Measurements from ENCODE around the gene SMIM13.

SMIM13 gene

DNA sequence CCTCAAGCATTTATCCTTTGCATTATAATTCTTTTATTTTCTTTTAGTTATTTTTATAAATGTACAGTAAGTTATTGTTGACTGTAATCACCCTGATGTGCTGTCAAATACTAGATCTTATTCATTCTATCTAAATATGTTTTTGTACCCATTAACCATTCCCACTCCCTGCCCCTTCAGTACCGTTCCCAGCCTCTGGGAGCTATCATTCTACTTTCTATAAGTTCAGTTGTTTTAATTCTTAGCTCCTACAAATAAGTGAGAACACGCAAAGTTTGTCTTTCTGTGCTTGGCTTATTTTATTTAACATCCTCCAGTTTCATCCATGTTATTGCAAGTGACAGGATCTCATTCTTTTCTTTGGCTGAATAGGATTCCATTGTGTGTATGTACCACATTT lies 30.3 kb downstream of the SMIM13 start:
- no peak for DNase-seq

- DNase-seq = no peak
Measured at GRCh38 chr6:11126876-11127275, 33.2 kb downstream of the SMIM13 start.

DNA sequence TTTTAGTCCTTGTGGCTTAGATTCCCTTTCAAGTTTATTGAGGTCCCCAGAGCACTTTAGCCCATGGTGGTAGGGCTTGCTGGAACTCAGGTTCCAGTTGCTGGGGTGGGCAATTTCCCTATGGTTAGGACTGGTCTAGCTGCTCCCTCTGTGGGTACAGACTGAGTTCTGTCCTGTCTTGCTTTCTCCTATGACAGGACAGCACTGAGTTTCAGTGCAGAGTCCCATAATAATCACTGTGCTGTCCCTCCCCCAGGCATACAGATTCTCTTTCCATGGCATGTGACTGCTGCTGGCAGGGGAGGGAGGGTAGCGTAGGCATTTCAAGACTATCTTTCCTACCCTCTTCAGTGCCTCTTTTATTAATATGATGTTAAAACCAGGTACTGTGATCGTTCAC lies 35.0 kb downstream of the SMIM13 start:
- no peak for DNase-seq

DNA sequence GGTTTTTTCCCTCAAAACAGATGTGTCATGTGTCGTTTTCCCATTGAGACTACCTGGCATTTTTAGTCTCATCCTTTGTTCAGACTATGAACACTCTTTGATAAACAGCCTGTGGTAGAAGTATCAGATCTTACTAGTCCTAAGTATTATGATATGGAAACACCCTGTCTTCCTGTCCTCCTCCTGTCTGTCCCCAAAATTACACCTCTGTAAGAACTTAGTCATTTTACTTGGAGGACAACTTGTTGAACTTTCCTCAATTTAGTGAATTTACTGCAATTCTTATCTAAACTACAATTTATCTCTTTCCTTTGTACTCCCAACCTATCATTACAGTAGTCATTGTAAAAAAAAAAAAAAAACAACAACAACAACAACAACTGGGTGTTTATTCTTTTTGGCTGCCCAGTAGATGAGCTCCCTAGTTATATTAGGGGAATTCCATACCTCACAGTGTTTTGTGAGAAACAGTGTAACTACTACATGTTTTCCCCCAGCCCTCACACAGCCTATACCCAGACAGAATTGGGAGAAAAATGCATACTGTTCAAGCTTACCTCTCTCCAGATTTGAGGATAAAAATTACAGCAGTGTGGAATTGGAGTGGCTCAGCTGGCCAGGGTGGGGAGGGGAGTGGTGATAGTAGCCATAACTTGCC lies 36.4 kb downstream of the SMIM13 start:
- no peak for DNase-seq

GRCh38 chr6:11130605-11131004 lies 37.0 kb downstream of the SMIM13 start:
- no peak for DNase-seq

DNA sequence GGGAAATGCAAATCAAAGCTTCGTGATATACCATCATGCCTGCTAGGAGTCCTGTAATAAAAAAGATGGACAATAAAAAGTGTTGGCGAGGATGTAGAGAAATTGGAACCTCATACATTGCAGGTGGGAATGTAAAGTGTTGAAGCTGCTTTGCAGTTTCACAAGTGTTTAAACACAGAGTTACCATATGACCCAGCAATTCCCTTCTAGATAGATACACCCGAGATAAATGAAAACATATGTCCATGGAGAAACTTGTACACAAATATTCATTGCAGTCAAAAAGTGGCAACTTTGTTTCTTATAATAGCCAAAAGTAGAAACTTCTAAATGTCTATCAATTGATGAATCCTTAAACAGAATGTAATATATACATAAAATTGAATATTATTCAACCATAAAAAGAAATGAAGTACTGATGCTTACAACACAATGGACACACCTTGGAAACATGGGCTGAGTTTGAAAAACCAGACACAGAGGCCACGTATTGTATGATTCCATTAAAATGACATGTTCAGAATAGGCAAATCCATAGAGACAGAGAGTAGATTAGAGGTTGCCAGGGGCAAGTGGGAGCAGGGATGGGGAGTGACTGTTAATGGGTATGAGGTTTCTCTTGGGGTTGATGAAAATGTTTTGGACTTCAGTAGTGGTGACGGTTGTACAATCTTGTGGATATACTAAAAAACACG lies 38.7 kb downstream of the SMIM13 start:
- no peak for DNase-seq

DNA sequence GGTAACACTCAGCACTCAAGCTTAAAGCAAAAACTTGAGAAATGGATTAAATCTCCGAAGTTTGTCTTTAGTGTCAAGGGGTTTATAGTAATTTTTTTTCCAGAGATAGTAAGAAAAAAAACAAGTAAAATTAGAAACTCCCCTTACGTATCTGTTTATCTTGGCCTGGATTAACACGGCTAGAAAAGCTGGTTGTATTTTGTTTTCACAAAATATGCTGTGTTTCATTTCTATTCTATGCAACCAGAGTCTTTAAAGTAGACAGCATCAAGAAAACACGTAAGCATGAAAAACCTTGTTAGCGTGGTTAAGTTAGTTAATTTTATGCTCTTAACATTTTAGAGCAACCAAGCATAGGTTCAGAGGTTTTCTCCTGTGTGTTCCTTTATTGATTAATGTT lies 39.6 kb downstream of the SMIM13 start:
- DNase-seq = no peak

GRCh38 chr6:11136809-11137208 lies 43.2 kb downstream of the SMIM13 start:
- no peak for DNase-seq

GRCh38 chr6:11139051-11139960 lies 45.7 kb downstream of the SMIM13 start:
- DNase-seq = no peak

DNA sequence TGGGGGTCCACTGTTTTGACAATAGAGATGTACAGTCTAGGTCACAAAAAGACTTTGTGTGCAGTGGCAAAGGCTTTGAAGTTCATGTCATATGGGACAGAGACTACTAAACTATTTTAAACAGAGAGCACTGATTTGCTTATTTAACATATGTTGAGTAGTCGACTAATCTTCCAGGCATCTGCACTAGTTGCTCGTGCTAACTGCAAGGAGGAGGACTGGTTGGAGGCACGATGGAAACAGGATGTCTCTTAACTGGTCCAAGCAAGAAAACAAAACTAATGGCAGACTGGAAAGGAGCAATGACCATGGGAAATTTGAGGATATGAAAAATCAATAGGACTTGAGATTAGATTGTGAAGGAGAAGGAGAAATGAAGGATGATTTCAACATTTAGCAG lies 46.4 kb downstream of the SMIM13 start:
- DNase-seq = no peak

- DNase-seq = no peak
Measured at GRCh38 chr6:11141295-11141694, 47.7 kb downstream of the SMIM13 start.

DNA sequence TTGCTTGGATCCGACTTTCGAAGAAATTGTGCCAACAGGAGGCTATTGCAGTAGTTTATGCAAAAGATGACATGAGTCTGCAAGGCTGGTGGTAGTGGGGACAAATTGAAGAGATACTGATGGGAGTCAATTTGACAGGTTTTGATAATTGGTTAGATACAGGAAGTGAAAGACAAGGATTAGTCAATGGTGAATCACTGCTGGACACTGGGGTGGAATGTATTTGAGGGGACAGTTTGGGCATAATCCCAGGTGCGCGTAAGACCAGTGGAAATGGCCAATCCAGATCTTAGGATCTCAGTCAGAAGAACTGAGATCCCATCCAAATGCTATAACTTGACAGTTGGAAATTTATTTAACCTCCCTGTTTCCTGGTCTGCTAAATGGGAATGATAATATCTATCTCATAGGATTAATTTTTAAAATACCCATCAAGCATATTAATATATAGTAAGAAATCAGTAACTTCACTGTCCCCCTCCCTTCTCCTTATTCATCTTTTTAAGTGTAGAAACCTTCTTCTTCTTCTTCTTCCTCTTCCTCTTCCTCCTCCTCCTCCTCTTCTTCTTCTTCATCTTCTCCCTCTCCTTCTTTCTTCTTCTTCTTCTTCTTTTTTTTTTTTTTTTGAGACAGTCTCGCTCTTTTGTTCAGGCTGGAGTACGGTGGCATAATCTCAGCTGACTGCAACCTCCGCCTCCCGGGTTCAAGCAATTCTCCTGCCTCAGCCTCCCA lies 48.8 kb downstream of the SMIM13 start:
- DNase-seq = no peak

DNA sequence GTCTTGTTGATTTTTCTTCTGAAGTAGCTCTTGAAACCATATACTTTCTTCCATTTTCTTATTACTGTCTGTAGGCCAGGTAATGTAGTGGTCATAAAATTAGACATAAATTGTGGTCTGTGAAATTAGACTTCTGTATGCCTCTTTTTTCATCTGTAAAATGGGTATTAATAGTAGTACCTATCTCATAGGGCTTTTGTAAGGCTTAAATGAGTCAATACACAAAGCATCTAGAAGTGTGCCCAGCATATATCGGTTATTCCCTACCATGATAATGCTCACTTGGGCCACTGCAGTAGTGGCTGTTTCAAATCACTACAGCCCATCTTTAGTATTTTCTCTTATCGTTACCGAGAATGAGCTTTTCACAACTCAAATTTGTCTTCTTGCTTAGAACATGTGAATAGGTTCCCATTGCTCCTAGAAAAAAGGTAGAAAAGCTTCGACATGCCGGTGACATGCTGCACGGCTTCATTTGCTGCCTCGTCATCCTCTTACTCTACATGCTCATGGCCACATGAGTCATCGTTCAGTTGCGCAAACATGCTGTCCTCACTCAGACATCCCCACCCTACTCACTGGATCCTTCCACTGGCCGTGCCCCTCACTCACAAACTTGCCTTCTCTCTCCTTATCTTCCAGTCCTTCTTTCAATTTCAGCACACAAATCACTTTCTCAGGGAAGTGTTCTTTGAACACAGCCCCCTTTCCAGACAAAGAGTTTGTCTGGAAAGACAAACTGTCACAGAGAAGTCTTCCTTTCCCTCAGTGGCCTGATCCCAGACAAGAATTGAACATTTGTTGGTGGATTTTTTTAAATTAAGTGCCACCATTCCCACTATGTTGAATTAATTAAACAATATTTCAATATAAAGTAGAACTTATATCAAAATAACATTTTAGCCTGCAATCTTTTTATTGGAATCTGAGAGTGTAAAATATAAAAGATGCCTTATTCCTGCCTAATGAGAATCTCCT lies 50.0 kb downstream of the SMIM13 start:
- DNase-seq = no peak

GRCh38 chr6:11144393-11144851 lies 50.8 kb downstream of the SMIM13 start:
- DNase-seq = peak; percentile 91

DNA sequence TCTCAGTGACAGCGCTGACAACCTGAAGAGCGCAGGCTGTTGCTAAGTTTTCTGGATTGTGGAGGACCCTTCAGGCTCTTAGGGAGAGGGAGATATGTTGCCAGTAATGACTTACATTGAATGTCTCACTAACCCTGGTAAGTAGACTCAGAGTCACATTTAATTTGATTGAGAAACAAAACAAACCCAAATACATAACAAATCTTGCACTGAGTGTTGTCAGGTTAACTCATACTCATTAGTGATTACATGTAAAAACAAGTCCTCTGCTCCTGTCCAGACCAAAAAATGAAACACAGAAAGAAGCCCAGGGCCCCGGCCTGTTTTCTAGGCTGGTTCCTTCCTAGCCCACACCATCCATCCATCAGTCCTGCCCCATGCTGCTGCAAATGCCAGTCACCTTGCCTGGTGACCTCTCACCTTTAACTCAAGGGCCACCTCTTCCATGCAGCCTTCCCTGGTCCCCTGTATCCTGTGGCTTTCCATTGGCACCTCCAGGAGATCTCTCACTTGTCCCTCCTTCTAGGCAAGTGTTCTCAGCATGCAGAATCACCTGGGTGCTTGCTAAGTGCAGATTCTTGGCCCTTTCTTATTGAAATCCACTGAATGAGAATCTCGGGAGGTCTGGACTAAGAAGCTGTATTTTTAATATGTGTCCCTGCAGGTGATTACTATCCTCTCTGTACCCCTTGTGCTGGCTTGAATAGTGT lies 52.6 kb downstream of the SMIM13 start:
- DNase-seq = no peak

- no peak for DNase-seq
Measured at GRCh38 chr6:11149551-11149950, 55.9 kb downstream of the SMIM13 start.

GRCh38 chr6:11151488-11151887 lies 57.9 kb downstream of the SMIM13 start:
- DNase-seq = no peak

- DNase-seq = no peak
Measured at GRCh38 chr6:11152581-11152980, 58.9 kb downstream of the SMIM13 start.

DNA sequence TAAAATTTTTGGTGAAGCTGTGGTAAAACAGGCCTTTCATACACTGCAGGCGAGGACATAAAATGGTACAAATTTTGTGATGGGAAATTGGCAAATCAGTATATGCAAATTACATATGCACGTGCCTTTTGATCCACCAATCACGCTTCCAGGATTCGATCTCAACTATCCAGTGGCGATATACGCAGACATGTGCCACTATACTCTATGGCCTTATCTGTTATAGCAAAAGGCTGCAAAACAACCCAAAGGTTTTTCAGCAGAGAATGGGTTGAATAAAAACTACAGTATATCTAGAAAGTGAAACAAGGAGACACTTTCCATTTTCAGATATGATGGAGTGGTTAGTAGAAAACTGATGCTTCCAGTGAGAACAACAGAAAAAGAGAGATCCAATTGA lies 59.8 kb downstream of the SMIM13 start:
- DNase-seq = no peak

DNA sequence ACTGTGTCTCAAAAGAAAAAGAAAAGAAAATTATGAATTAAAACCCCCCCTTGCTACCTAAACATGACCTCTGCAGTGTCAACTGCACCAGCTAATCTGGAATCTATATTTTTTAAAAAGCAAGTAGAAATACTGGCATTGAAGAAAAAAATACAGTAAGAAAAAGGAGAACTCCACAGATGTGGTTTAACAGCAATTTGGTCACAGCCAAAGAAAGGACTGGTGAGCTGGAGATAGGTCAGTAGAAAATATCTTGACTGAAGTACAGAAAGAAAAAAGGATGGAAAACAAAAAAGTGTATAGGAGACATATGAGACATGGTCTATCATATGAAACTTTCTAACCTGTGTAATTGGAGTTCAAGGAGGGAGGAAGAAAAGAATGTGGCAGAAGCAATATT lies 62.0 kb downstream of the SMIM13 start:
- DNase-seq = no peak

GRCh38 chr6:11160199-11160598 lies 66.6 kb downstream of the SMIM13 start:
- DNase-seq = no peak

All from activated effector memory CD4-positive, alpha-beta T cell treated with anti-CD3 and anti-CD28 coated beads, Interleukin-2, amount 50 U/mL, for 16 hours (primary cell).